Activated CD4-positive, alpha-beta T cell treated with anti-CD3 and anti-CD28 coated beads for 1 hour (primary cell): ENCODE results near the gene COL20A1.
"Not testable (repeated sequence)": the region's sequence is repeated elsewhere in the genome, so short reads cannot be mapped to it uniquely, and the experiment has no call there.

Experiments used
- DNase-seq: peaks from one replicate; pipeline ENCODE4 v3.0.0-alpha.2; 2020

Gene COL20A1

DNA sequence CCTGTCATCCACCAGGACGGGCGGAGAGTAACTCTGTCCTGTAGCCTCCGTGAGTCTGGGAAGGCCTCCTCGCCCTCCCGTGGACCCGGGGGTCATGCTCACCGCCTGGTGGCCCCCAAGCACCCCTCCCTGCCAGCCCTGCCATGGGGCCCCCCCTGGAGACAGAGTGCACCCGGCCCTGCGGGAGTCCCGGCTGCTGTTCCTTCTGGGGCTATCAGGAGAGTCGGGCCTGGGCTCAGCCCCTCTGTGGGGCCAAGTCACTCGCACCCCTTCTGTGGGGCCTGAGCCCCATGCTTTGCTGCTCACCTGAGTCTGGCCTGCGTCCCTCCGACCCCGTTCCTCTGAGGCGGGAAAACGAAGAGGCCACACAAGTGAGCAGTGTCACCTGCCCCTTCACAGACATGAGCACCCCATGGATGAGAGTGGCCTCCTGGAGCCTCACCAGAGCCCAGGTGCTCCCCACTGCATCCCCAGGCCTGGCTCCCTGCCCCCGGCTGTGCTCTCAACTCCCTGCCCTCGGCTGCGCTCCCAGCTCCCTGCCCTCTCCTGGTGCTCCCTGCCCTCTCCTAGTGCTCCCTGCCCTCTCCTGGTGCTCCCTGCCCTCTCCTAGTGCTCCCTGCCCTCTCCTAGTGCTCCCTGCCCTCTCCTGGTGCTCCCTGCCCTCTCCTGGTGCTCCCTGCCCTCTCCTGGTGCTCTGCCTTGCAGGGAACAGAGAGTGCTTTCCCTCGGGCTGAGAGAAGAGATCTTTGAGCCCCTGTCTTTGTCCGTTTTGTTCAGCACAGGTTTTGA lies 72.8 kb downstream of the COL20A1 start:
- DNase-seq: no peak

DNA sequence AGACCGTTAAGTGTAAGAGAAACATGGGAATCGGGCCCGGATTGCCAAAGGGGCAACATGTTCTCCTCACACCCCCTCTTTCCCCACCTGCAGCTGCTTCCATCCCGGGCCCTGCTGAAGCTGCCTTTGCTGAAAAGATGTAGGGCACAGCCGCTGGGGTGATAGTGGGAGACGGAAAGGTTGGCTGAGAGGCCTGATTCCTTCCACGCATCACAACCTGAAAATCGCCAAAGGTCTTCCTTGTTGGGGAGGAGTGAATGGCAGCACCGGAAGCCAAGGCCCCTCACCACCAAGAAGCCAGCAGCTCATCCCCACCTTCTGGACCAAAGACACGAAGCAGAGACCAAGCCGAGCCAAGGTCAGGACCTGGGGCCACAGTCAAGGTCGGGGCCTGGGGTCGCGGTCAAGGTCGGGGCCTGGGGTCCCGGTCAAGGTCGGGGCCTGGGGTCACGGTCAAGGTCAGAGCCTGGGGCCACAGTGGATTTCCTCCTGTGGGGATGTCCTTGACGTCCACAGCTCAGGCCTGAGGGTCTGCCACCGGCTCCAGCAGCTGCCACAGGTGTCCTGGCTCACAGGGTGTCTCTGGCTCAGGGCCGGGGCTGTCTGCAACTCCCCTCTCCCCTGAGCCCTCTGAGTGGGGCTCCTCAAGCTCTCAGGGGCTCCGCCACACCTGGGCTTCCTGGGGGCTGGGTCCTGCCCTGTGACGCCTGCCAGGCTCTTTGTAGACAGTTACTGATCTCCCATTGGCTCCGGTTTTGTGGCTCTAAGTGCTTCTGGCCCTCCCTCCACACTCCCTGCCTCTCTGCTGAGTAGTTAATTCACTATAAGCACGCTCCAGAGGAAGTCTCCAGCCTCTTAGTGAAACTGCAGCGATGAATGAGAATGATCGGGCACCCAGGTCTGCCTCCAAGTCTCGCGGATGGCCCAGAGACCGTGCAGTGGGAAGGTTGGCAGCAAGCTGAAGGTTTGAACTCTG lies 73.7 kb downstream of the COL20A1 start:
- DNase-seq: no peak

GRCh38 chr20:63367446-63368055 lies 74.6 kb downstream of the COL20A1 start:
- DNase-seq: no peak

DNA sequence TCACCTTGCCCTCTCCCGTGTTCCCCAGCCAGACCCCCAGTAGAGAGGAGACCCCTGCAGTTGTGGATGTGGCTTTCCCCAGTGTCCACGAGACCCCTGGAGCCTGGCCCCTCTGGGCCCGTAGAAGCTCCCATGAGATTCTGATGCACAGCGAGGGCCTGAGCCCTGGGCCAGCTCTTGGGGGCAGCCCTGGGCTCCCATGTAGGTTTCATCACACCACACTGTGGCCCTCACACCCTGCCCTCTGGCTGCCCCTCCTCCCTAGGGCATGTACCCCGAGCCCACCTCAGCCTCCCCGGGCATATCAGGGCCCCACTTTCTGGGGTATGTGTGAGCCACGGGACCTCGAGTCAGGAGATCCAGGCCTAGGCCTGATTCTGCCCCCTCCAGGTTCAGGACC lies 75.2 kb downstream of the COL20A1 start:
- DNase-seq: no peak

DNA sequence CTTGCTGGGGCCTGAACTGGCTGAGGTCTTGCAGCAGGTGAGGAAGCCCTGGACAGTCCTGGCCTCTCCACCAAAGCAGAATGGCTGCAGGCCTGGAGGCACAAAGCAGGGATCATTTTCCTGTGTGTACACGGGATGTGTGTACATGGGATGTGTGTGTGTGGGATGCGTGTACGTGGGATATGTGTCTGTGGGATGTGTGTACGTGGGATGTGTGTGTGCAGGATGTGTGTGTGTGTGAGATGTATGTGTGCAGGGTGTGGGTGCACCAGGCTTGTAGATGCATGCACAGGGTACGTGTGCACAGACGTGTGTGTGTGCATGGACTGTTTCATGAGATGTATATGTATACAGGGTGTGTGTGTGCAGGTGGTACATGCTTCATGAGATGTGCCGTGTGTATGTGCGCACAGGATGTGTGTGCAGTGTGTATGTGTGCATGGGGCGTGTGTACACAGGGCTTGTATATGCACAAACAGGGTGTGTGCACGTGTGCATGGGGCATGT lies 76.1 kb downstream of the COL20A1 start:
- DNase-seq: no peak

DNA sequence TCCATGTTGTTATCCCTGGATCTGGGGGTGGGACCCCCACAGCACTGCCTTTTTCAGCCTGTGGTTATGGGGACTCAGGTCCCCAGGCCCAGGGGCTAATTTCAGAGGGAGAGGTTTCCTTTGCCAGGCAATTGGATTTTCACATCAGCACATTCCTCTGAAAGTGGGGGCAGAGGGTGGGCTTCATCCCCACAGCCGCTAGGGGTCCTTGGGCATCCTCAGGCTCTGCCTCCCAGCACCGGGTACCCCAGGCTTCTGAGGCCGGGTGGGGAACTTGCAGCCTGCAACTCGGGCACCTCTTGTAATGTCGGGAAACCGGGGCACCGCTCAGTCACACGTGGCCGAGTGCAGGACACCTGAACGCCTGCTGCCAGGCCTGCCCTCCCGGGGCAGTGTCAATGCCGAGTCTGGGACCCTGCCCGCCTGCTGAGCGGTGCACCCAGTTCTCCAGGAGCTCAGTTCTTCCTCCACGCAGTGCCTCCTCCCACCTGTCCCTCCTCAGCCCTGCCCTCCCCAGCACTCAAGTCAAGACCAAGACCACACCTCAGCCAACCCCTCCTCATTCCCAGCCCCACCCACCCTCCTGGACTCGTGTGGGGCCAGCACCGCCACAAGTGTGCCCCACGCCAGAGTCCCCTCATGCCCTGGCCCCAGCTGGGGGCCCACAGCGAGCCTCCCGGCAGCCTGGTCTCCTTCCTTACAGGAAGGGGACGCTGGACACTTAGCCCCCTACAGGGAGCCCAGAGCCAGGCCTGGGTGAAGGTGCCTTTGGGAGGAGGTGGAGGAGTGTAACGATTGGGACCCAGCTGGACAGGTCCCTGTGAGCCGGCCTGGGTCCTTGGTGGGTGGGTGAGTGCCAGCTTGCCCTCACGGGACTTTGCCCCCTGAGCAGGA lies 77.0 kb downstream of the COL20A1 start:
- DNase-seq: no peak

DNA sequence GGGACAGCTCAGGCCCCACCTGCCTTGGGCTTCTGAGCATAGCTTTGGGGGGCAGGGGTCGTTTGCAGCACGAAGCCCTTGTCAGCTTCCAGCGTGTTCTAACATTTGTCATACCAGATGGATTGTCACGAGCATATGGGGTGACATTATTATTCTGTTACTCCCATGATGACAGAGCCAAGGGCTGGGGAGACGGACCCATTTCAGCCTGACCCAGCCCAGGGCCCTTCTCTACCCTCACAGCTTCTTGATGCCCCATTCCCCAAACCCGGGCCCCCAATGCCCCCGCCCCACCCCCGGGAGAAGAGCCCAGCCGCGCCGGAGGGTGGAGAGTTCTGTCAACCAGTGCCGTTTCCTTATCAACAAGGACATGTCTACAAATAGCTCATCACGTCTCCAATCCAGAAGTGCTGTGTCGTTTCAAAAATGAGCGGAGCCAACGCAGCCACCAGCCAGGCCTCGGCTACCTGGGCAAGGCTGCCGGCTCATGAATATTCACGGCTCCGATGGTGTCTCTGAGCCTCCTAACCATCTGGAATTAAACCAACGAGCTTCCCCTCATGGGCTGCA lies 77.7 kb downstream of the COL20A1 start:
- DNase-seq: no peak

- DNase-seq: no peak
These were observed 78.4 kb downstream of the COL20A1 start for GRCh38 chr20:63371291-63371865.

- DNase-seq: no peak
These were observed 80.2 kb downstream of the COL20A1 start for GRCh38 chr20:63372971-63373885.

DNA sequence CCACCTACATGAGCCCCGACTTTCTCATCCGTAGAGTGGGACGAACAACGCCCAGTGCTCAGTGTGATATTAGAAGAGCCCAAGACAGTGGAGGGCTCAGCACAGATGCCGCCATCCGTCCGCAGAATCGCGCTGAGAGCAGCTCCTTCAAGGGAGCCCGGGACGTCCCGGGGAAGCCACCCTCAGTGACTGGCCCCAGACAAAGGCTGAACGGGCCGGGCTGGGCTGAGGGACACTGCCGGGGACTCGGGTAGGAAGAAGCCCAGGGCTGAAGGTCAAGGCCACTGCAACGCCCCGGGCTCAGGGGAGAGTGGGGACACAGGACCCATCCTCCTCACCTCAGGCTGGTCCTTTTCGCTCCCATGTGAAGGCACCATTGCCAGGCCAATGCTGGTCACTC lies 81.0 kb downstream of the COL20A1 start:
- DNase-seq: no peak

DNA sequence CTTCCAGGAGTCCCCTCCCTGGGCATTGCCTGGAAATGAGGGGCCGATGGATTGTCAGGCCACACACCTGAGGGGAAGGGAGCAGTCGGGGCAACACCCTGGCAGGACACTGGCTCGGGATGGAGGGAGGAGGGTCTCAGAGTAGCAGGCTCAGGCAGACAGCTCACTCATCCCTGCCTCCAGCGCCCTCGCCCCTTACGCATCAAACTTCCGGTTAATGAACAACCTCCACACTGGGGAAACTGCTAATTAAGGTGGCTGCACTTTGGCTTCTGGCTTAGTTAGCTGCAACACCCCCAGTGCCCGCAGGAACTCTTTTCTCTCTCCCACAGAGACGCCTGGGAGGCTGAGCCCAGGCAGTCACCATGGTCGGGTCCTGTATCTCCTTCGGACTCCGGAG lies 81.5 kb downstream of the COL20A1 start:
- DNase-seq: no peak

GRCh38 chr20:63375438-63375837 lies 82.5 kb downstream of the COL20A1 start:
- DNase-seq: no peak

DNA sequence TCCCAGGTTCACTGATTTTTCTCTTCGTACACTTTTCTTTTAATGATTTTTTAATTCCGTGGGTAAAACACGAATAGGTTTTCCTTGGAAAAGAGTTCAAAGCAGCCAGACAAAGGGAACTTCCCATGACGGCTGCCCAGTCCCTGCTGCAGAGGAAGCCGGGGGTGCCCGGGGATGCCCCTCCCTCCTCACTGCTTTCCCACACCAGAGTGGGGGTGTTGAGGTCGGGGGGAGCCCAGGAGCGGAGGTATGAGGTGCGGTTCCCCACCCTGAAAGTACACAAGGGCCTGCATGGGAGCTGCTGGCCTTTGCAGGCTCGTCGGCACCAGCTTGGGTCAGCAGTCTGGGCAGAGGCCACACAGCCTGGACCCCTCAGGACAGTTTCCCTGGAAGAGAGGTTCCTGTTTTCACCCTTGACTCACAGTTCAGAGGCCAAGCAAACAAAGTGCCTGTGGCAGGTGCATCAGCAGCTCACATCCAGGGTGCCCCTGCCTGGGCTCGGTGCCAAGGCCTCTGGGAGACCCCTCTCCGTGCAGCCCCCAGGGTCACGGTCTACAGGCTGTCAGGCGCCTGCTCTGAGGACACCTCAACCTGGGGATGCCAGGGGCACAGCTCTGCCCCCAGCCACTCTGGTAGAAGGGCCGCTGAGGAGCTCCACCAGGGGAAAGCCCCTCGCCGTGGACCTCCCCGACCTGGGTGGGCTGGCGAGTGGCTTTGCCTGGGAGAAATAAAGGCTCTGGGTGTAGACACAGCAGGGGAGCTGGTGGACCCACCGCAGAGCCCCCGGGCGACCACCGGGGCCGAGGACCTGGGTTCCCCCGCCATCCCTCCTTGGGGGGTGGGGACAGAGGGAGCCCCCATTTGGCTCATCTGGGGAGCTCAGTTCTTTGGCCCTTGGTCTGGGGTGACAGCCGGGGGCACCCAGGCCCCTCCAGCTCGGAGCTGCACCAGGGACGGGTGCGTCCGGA lies 83.6 kb downstream of the COL20A1 start:
- no peak for DNase-seq

DNA sequence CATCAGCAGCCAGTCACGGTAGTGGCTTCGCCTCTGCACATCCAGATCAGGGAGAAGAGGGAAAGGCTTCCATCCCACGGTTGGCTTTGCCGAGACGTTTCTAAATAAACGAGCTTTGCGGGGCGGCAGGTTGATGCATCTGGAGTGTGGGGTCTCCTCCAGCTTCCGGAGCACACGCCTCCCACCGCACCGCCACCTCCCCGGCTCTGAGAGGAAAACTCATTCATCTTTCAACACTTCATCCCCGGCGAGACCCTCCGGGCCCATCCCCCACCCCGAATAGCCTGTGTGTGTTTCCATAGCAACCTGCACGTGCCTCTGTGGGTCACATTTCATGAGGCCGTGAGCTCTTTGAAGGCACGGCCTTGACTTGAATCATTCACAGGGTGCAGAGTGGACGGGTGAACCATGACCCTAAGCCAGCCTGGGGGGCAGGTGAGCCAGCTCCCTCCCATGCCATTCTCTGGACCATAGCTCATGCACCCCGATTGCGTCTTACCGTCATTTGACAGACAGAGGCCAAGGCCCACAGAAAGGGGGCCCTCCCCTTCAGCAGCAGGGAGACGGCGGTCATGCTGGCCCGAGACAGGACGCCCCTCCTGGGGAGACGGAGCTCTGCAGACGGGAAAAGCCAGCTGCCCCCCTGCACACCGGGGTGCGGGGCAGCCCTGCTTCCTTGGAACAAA lies 84.4 kb downstream of the COL20A1 start:
- no peak for DNase-seq

- DNase-seq: no peak
These were observed 85.0 kb downstream of the COL20A1 start for GRCh38 chr20:63377951-63378381.

DNA sequence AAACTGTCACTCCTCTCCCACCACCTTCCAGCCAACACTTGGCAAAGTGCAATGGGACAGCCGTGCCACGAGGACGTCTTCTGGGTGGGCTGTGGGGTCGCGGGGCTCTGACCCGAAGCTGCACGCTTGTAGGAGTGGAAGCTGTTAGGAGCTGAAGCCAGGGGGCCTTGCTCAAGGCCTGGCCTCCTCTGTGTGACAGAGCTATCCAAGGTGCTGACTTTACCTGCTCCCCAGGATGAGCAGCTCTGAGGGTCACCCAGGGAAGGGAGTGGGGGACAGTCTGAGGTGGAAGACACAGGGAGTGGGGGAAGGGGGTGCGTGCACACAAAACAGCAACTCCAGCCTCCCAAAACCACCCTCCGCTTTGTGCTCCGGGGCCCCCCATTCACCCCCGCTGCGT lies 85.6 kb downstream of the COL20A1 start:
- DNase-seq: no peak

GRCh38 chr20:63379296-63379695 lies 86.3 kb downstream of the COL20A1 start:
- no peak for DNase-seq

- DNase-seq: not testable (repeated sequence)
These were observed 86.9 kb downstream of the COL20A1 start for GRCh38 chr20:63379872-63380271.
